Kidney capillary endothelial cell (primary cell): ENCODE measurements around the gene COL4A2.
"Not testable (repeated sequence)": the region's sequence is repeated elsewhere in the genome, so short reads cannot be mapped to it uniquely, and the experiment has no call there.

Experiments
- DNase-seq: peaks from one replicate; pipeline ENCODE4 v3.0.0-alpha.2; 2018; ENCODE audit warnings: low spot score

The COL4A2 gene

DNA sequence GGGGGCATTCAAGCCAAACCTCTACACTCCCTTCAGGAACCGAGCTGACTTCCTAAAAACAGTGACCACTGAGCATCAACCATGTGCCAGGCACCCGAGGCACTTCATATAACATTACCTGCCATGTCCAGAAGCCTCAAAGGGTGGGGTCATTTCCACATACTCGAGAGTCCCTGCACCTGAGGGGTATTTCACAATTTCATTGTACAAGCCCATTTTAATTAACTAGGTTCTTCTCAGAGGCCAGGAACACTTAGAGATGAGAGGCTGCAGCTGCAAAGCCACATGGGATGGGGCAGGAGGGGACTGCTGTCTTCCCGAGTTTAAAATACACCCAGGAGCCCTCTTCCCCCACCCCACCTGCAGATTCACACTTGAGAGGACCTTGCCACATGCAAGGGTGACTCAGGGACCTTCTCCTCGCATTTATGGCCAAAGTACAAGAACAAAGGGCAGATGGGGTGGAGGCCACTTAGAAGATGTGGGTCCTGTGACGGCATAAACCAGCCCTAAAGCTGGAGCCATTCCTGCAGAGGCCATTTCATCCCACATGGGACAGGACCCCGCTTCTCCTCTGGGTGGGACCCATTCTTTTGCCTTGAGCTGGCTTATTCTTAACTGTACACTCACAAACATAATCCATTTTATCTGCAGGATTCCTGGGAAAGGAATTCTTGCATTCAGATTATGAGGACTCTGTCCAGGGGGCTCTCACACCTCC lies 210.6 kb downstream of the COL4A2 start:
- no peak for DNase-seq

DNA sequence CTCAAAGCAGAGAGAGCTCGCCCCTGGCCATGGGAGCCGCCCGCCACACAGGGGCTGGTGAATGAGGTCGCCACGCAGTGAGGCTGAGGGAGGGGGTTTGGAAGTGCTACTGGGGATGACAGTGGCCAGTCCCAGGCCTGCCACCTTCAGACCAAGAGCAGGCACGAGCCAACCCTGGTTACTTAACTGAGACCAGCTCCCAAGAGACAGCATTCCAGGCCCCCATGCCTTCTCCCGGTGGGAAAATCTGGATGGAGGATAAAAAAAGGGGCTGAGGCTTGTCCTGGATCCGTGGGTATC lies 211.1 kb downstream of the COL4A2 start:
- DNase-seq: no peak

- no peak for DNase-seq
Observed at GRCh38 chr13:110518571-110518970, 211.5 kb downstream of the COL4A2 start.

GRCh38 chr13:110519046-110519445 lies 212.0 kb downstream of the COL4A2 start:
- DNase-seq: no peak

DNA sequence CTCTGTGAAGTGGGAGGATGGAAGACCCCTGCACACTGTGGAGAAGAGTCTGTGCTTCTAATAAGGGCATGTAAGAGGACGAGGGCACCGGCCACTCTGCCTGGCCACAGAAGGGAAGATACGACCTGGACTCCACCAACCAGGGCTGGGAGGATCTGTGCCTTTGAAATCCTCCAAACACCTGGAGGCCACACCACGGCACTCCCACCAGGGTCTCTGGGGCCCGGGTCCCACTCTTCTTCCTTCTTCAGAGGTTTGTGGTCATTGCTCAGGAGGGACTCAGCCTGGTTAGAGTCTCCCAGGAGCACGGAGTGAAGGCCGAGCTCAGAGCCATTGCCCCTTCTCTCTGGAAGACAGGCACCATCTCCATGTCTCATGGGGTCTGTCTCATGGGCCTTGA lies 212.4 kb downstream of the COL4A2 start:
- no peak for DNase-seq

- DNase-seq: no peak
Observed at GRCh38 chr13:110520431-110521295, 213.6 kb downstream of the COL4A2 start.

DNA sequence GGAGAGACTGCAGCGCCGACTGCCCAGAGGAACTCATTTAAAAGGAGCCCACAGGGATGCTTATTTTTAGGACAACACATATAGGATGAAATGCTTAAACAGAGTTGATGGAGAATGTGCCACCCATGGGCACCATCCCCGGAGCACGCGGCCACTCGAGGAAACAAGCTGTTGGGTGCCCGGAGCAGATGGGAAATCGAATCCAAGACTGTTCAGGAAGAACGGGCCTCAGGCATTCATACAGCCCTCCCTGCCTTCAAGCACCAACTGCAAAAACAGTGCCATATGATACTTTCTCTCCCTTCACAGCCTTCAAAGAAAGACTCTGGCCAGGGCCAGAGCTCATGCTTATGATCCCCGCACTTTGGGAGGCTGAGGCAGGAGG lies 214.2 kb downstream of the COL4A2 start:
- no peak for DNase-seq

- DNase-seq: no peak
Observed at GRCh38 chr13:110521946-110522345, 214.9 kb downstream of the COL4A2 start.

DNA sequence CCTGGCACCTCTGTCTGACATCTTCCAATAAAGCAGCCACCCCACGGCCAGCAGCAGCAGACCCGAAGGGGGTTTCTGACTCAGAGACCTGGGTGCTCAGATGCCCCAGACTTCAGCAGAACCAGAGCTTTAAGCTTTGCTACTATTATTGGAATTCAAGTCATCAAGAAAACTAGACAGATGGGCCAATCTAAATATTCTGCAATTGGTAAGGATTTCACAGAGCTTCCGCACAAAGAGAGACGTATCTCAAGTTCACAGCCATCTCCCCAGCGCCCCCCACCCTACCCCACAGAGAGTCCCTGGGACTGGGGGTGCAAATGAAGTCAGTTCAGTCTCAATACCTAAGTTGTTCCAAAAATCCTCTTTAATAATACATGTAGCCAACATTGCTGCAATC lies 215.6 kb downstream of the COL4A2 start:
- no peak for DNase-seq

DNA sequence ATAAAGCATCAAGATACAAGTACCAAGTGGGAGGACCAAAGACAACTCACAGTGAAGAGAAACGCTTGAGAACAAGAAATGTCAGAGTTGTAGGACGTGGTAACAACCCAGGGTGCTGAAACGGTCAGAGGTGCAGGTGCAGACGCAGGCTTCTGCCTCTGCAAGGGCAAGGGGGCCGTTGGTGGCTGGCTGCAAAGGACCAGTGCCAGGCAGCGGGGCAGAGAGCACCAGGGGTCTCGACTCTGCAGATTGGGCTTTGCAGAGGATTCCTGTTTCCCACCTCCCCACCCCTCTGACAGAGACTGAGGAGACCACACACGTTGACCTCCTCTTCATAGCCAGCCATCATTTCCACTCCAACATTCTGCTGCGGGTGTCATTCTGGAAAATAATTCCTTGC lies 216.1 kb downstream of the COL4A2 start:
- no peak for DNase-seq

GRCh38 chr13:110523838-110524540 lies 216.9 kb downstream of the COL4A2 start:
- DNase-seq: no peak

- DNase-seq: no peak
Observed at GRCh38 chr13:110524541-110525257, 217.6 kb downstream of the COL4A2 start.

DNA sequence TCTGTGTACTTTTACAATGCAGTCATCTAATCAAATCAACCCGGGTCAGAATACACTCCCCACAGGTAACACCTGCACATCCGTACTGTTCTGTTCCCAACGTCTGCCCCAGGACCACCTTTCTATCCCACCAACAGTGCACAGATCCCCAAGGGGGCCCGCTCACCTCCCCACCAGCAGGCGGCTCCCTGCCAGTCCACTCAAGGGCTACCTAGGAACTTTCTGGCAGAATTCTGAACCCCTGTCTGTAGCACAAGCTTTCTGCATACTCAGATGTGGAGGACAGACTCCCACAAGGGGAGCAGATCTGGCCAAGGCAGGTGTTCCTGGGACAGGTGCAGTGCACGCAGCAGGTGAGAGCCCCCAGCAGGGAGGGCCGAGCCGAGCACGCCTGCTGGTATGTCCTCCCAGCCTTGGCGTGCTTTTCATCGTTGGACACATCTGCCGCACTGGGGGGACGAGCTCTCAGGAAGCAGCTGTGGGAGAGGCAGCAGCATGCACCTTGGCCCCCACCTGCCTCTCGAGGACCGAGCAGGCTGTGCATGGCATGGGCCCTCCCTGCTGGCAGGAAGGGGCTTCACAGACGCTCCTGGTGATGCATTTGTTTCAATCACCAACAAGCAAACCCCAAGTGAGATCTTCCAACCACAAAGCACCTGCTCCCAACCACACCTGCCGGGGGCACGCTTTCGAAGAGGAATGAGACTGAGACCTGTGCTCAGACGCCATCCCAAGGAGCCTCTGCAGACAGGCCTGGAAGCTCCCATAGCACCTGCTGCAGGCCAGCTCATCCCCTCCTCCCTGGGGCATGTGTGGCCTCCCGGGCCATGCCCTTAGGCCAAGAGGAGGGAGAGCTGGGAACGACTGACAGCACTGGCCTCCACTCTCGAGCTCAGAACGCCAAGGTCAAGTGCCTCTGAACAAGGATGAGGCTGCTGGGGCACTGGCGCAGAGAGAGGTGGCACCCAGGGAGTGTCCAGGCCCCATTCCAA lies 218.5 kb downstream of the COL4A2 start:
- no peak for DNase-seq

GRCh38 chr13:110528371-110528770 lies 221.3 kb downstream of the COL4A2 start:
- no peak for DNase-seq

DNA sequence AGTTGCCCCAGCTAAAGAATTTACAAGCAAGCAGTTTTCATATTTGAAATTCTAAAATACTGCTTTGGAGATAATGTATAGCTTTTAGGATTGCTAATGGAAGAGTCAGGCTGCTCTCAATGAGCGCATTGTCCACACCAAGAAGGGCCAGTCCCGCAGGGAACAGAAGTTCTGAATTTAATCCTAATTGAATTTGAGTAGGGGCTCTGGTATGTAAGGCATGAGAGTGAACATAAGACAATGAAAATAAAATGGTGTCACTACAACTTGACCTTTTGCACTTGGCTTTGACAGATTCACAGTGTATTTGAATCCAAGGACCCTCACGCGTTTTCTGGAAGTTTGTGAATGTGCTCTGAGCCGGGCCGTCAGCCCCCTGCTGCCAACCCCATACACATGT lies 221.8 kb downstream of the COL4A2 start:
- DNase-seq: no peak

GRCh38 chr13:110529522-110530311 lies 222.6 kb downstream of the COL4A2 start:
- DNase-seq: no peak

- DNase-seq: no peak
Observed at GRCh38 chr13:110531100-110531499, 224.0 kb downstream of the COL4A2 start.

- DNase-seq: no peak
Observed at GRCh38 chr13:110531671-110532083, 224.6 kb downstream of the COL4A2 start.

DNA sequence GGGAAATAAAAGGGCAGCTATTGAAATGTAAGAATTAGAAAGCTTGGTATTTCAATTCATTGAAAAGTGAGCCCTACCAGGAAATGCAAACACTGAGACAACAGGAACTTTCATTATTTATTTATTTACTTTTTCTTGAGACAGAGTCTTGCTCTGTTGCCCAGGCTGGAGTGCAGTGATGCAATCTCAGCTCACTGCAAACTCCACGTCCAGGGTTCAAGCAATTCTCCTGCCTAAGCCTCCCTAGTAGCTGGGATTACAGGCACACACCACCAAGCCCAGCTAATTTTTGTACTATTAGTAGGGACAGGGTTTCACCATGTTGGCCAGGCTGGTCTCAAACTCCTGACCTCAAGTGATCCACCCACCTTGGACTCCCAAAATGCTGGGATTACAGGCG lies 225.2 kb downstream of the COL4A2 start:
- not testable (repeated sequence) for DNase-seq
